CD4-positive, alpha-beta T cell treated with Interferon alpha-2 for 1 hour (primary cell): ENCODE data around the gene TMEM208.

Experiments
- DNase-seq, 2 donors: peaks; one replicate each; pipeline ENCODE4 v3.0.0-alpha.2; 2020 to 2022

The TMEM208 gene

GRCh38 chr16:67252609-67253497 lies 25.9 kb downstream of the TMEM208 start:
- no peak for DNase-seq

- no peak for DNase-seq
These were observed 28.0 kb downstream of the TMEM208 start for GRCh38 chr16:67254801-67255552.

GRCh38 chr16:67255553-67256221 lies 28.8 kb downstream of the TMEM208 start:
- no peak for DNase-seq

GRCh38 chr16:67256701-67257230 lies 29.8 kb downstream of the TMEM208 start:
- no peak for DNase-seq

- DNase-seq, result no peak
These were observed 30.7 kb downstream of the TMEM208 start for GRCh38 chr16:67257486-67258160.

- no peak for DNase-seq
These were observed 31.4 kb downstream of the TMEM208 start for GRCh38 chr16:67258161-67258835.

- no peak for DNase-seq
These were observed 32.8 kb downstream of the TMEM208 start for GRCh38 chr16:67259705-67260104.

- peak; percentile 26 to 34 for DNase-seq
These were observed 33.6 kb downstream of the TMEM208 start for GRCh38 chr16:67260426-67261063.

GRCh38 chr16:67263201-67263600 lies 36.3 kb downstream of the TMEM208 start:
- DNase-seq, result no peak

GRCh38 chr16:67264277-67264676 lies 37.3 kb downstream of the TMEM208 start:
- no peak for DNase-seq

GRCh38 chr16:67264866-67265265 lies 37.9 kb downstream of the TMEM208 start:
- no peak for DNase-seq

- DNase-seq, result no peak
These were observed 38.9 kb downstream of the TMEM208 start for GRCh38 chr16:67265834-67266233.

- no peak for DNase-seq
These were observed 41.2 kb downstream of the TMEM208 start for GRCh38 chr16:67268136-67268579.

GRCh38 chr16:67269766-67270165 lies 42.8 kb downstream of the TMEM208 start:
- DNase-seq, result no peak

GRCh38 chr16:67270931-67271338 lies 44.0 kb downstream of the TMEM208 start:
- no peak for DNase-seq

GRCh38 chr16:67271446-67271845 lies 44.5 kb downstream of the TMEM208 start:
- no peak for DNase-seq

GRCh38 chr16:67275321-67275720 lies 48.4 kb downstream of the TMEM208 start:
- DNase-seq, result no peak

- no peak for DNase-seq
These were observed 50.5 kb downstream of the TMEM208 start for GRCh38 chr16:67277294-67277998.

- DNase-seq, result no peak
These were observed 51.3 kb downstream of the TMEM208 start for GRCh38 chr16:67277999-67278772.
